ENCODE data around the gene CDK18.

Gene CDK18

DNA sequence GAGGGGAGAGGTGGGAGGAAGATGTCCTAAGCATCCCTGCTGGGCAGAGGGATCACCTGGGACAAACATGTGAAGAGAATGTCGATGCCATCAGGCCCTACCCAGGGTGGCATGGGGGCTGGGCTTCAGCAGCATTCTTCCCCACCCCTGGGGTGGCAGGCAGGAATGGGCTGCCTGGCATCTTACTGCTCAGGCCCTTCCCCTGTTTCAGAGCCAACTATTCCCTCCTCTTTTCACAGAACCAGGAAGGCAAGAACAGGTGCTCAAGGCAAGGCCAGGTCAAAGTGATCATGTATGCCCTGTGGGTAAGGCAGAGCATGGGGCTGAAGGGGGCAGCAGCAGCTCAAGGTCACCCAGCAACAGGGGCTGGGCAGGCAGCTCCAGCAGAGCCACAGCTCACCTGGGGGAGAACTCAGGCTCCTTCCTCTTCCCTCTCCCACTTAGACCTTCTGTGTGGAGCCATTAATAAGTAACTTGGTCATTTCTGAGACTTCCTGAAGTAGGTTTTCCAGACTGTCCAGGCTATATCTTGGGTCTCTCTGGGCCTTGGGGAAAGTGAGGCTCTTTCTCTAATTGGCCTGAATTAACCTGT lies 70.9 kb downstream of the CDK18 start:
- no peak for DNase-seq

DNA sequence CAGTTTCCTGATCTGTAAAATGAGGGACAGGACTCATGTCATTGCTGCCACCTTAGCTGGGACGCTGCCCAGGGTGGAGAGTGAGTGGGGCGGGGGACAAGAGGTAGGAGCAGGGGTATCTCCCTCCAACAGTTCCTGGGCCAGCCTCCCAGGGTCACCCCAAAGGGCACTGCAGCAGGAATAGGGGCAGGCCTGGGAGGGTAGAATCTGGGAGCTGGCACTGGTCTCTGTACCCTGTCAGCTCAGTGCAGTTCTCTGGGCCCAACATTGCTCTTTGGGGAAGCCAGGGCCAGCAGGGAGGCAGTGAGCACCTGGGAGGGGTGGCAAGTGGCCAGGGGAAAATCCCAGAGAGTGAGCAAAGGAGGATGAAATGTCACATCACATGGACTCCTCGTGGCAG lies 71.5 kb downstream of the CDK18 start:
- DNase-seq, result no peak

DNA sequence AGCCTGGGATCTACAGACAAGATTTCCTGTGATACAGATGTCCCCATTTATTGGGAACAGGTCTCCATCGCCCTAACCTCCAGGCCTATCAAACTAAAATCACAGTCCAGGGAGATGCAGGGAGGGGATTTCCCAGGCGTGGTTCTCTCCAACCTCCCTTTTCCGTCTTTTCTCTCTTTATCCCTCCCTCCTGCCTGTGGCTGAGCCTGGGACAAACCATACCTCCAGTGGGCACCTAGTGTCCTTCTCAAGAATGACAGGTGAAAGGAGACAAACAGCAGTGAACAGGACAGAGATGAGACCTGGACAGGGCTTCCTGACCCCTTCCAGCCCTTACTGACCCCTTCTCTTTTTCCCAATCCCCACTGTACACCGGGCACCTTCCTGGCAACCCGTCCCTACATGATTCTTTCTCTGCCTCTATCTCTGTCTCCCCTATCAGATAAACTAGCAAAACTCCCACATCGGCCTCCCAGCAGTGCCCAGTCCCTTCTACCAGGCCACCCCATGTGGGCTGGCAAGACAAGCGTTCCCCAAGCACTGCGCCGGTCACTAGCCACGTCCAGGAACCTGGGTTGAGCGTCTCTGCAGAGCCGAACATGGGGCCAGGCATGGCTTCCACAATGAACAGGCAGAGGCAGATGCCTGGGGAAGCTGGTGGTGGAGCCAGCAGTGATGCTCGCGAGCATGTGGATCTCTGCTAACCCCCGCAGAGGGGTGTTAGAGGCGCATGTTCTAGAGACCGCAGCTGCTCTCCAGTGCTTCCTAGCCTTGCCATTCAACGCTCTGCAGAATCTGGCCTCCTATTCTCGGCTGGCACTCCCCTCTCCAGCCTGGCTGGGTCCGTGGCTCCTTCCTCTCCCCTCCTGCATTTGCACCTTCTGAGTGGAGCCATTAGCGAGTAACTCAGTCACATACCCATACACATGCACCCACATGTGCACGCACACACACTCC lies 72.6 kb downstream of the CDK18 start:
- DNase-seq, result no peak

DNA sequence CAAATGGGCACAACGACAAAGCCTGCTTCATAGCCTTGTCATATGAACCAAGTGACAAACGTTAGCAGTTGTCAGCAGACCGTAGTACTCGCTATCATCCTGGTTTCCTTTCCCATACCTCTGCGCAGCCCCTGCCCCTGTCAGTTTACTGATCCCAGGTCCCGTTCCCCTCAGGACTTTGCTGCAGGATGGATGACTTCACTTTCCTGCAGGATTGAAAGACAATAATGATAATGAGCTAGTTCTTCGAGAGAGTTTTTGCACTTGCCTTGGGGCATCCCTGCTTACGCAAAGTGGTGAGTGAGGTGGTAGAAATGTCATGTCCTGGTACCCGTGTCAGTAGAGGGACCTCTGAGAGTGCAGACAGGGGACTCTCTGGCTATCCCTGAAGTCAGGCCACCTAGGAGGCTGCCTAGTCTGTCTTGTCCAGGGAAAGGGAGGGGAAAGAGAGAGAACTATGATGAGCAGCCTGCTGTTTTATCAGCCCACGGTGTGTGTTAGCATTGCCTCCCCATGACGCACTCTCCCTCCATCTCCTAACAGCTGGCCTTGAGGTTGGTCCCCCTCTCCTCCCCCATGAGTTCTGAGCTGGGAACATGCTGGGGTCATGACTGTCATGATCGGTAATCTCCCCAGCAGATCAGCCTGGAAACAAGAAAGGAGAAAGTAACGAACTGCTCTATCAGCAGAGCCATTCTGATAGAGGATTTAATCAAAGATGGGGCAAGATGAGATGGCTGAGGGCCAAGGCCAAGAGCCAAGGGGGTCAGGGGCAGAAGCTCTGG lies 73.6 kb downstream of the CDK18 start:
- no peak for DNase-seq

DNA sequence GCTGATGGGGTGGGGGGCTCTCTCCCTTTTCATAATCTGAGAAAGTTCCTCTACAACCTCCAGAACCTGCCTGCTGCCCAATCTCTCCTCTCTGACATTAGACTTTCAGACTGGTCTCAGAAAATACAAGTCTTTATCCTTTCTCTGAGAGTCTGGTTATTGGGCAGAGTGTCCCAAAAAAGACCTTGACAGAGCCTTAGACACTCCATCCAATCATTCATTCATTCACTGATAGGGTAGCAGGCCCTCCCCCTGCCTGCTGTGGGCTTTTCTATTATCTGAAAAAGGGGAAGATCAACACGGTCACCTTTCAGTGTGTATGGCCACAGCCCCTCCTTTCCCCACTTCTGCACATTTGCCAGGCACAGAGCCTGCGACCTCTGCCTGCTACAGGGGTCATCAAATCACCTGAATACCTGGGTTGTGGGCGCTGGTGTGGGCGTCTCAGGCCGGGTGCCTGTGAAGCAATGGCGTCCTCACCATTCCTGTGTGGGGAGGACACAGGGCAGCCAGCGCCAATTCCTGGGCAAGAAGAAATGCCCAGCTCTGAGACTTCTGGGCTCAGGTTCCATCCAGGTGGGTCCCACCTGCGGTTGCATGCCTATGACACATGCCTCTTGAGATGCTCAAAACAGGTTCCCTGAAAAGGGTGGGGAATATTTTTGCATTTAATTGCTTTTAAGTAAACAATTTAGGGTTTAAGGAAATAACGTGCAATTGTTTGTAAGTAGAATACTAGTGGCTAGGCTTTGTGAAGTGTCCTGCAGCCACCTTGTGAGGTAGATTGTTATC lies 74.5 kb downstream of the CDK18 start:
- no peak for DNase-seq

DNA sequence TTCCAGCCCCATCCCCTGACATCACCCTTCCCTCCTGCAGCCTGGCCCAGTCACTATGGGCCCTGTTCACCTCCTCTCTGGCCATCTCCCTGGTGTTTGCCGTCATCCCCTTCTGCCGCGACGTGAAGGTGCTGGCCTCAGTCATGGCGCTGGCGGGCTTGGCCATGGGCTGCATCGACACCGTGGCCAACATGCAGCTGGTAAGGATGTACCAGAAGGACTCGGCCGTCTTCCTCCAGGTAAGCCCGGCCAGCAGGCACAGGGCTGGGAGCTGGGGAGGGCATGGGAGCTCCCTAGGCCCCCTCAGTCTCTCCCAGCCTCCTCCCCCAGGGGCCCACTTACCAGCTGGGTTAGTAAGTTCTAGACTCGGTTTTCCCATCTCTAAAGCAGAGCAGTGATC lies 75.2 kb downstream of the CDK18 start:
- no peak for DNase-seq

DNA sequence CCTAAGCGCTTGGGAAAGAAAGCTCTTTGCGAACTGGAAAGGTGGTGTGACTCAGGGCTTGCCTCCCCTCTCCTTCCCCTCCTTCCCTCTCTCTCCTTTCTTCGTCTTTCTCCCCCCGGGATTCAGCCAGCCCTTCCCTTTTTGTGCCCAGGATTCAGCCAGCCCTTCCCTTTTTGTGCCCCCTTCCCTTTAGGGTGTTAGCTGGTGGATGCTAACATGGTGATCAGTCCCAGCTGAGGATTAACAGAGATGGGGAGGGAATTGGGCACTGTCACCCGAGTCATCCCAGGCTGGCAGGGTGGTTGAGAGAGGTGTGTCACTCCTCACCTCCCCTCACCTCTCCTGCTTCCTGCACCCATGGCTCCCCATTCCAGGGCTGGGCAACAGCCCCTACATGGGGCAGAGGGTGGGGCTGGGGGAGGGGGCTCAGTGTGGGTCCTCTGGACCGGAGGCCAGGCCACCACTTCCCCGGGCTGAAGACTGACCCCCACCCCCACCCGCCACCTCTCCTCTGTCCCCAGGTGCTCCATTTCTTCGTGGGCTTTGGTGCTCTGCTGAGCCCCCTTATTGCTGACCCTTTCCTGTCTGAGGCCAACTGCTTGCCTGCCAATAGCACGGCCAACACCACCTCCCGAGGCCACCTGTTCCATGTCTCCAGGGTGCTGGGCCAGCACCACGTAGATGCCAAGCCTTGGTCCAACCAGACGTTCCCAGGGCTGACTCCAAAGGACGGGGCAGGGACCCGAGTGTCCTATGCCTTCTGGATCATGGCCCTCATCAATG lies 75.9 kb downstream of the CDK18 start:
- DNase-seq, result no peak

DNA sequence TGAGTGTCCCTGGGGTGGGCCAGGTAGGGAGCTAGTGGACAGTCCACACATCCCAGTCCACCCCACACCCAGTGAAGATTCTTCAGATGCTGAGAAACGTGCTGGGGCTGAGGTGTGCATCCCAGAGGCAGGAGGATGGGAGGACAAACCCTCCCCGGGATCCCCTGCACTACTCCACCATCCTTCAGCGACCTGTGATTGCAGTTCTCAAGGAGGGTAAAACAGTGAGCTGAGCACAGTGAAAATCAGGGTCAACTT lies 76.4 kb downstream of the CDK18 start:
- no peak for DNase-seq

DNA sequence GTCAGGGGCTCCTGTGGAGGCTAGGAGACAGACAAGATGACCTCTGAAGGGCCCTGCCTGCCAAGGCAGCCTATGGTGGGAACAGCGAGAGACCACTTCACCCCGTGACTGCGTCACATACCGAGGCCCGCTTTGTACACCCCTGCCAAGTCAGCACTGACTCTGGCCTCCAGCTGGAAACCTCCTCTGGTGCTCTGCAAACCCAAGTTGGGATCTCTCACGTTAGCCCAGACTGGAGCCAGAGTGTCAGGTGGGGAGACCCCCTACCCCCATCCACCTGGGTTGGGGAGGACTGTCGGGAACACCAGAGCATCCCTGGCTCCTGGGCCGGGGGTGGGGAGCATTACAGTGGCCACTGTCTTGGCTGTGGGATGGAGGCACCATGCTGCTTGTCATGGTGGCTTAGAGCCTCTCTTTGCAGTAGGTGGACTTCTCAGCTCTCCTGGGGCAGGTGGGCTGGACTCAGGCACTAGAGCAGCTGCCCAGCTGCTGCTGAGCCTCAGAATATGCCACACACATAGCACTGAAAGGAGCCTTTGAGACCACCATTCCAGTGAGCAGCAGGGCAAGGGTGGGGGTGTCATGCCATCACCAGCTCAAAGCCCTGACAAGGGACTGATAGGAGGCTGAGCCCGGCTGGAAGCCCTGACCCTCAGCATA lies 77.0 kb downstream of the CDK18 start:
- no peak for DNase-seq

DNA sequence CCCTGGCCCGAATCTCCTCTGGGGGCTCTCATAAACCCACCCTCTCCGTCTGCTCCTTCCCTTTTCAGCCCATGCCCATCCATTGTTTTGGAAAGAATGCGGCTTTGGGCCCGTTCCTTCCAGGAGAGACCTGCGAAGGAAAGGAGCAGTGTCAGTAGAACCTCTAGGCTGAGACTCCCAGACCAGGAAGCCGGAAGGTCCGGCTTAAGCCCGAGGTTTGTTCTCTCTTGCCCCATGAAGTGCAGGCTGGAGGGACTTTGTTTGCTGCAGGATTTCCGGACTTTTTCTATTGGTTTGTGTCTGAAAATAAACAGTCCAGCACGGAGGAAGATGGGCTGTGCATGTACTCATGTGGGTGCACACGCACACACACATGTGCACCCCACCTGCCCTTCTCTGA lies 77.6 kb downstream of the CDK18 start:
- no peak for DNase-seq

Measured in stimulated activated CD4-positive, alpha-beta T cell treated with anti-CD3 and anti-CD28 coated beads, Interleukin-1b, Interleukin-23, amount 100 ng/mL, for 48 hours (primary cell).